ENCODE data around the gene COL13A1.

Gene COL13A1

GRCh38 chr10:69910561-69910960 is 108.9 kb downstream of the COL13A1 start:
- H3K36me3 ChIP-seq (ENCODE audit: control insufficient read depth, insufficient read depth, low read length) = no peaks in the 10 kb centered on the region
- H3K4me3 ChIP-seq (replicated peaks; ENCODE audit: low read depth, low read length) = no peak overlapping the region
- H3K27me3 ChIP-seq (replicated peaks; ENCODE audit: control insufficient read depth, insufficient read depth, low read length) = peaks cover 9% of the 10 kb centered on the region
- no peak for DNase-seq (ENCODE audit: extremely low read depth, insufficient read length)
- no peak for TF ChIP-seq CTCF (IDR thresholded peaks at IDR 0.05; ENCODE audit: insufficient read depth, low read length, poor library complexity, severe bottlenecking)

GRCh38 chr10:69911613-69912528 is 110.2 kb downstream of the COL13A1 start:
- no peak for DNase-seq (ENCODE audit: extremely low read depth, insufficient read length)
- Histone ChIP-seq H3K27me3 (replicated peaks; ENCODE audit: control insufficient read depth, insufficient read depth, low read length) (peaks cover 12% of the 10 kb centered on the region), H3K4me3 (replicated peaks; ENCODE audit: low read depth, low read length) (no peak overlapping the region), H3K36me3 (ENCODE audit: control insufficient read depth, insufficient read depth, low read length) (no peaks in the 10 kb centered on the region)
- TF ChIP-seq CTCF (IDR thresholded peaks at IDR 0.05; ENCODE audit: insufficient read depth, low read length, poor library complexity, severe bottlenecking) = no peak

GRCh38 chr10:69912589-69912988 is 110.9 kb downstream of the COL13A1 start:
- no peak for DNase-seq (ENCODE audit: extremely low read depth, insufficient read length)
- peaks cover 12% of the 10 kb centered on the region for H3K27me3 ChIP-seq (replicated peaks; ENCODE audit: control insufficient read depth, insufficient read depth, low read length)
- H3K4me3 ChIP-seq (replicated peaks; ENCODE audit: low read depth, low read length) = no peak overlapping the region
- H3K36me3 ChIP-seq (ENCODE audit: control insufficient read depth, insufficient read depth, low read length) = no peaks in the 10 kb centered on the region
- no peak for TF ChIP-seq CTCF (IDR thresholded peaks at IDR 0.05; ENCODE audit: insufficient read depth, low read length, poor library complexity, severe bottlenecking)

- Histone ChIP-seq H3K36me3 (ENCODE audit: control insufficient read depth, insufficient read depth, low read length) (no peaks in the 10 kb centered on the region), H3K27me3 (replicated peaks; ENCODE audit: control insufficient read depth, insufficient read depth, low read length) (peaks cover 12% of the 10 kb centered on the region), H3K4me3 (replicated peaks; ENCODE audit: low read depth, low read length) (no peak overlapping the region)
- no peak for TF ChIP-seq CTCF (IDR thresholded peaks at IDR 0.05; ENCODE audit: insufficient read depth, low read length, poor library complexity, severe bottlenecking)
- DNase-seq (ENCODE audit: extremely low read depth, insufficient read length) = no peak
Observed at GRCh38 chr10:69913606-69914382, 112.1 kb downstream of the COL13A1 start.

- no peaks in the 10 kb centered on the region for H3K36me3 ChIP-seq (ENCODE audit: control insufficient read depth, insufficient read depth, low read length)
- H3K27me3 ChIP-seq (replicated peaks; ENCODE audit: control insufficient read depth, insufficient read depth, low read length) = peaks cover 12% of the 10 kb centered on the region
- no peak overlapping the region for H3K4me3 ChIP-seq (replicated peaks; ENCODE audit: low read depth, low read length)
- peak; percentile 94 for TF ChIP-seq CTCF (IDR thresholded peaks at IDR 0.05; ENCODE audit: insufficient read depth, low read length, poor library complexity, severe bottlenecking)
- DNase-seq (ENCODE audit: extremely low read depth, insufficient read length) = peak; percentile 28
Observed at GRCh38 chr10:69914398-69915214, 112.9 kb downstream of the COL13A1 start.
